GM23338 (cell line): Measurements from ENCODE around the gene COA1. TPM values are rescaled to one million over a fixed set of nuclear protein-coding genes. Genes with fewer than 3 reads are reported as not detected.

Experiments
- polyA plus RNA-seq: library from polyadenylated mRNA; unstranded; fragments of >200 nt; fragmentation: Nextera tagmentation; extraction: Ambion mirVana; gene quantifications from 2 replicates; pipeline ENCODE4 v1.2.1, GENCODE V29; 2016
- total RNA-seq: library from RNA; depleted of rRNA; stranded (reverse); fragments of >200 nt; shearing (Covaris generic); gene quantifications from 2 replicates; pipeline ENCODE4 v1.2.3, GENCODE V29; 2014; rRNA removed

COA1 gene
- total and polyA plus RNA-seq, 2 experiments from 2014 or later = 156 to 158 TPM

Other genes starting within 250 kb of the COA1 start
- gene STK17A, start 146.4 kb downstream of the COA1 start, total RNA-seq = 21.8 and 28.0 TPM in 2 replicates
- gene STK17A, start 146.4 kb downstream of the COA1 start, polyA plus RNA-seq = 19.0 and 21.2 TPM in 2 replicates
- gene BLVRA, start 29.2 kb upstream of the COA1 start, total RNA-seq = 17.0 and 20.4 TPM in 2 replicates
- gene BLVRA, start 29.2 kb upstream of the COA1 start, polyA plus RNA-seq = 37.7 and 46.5 TPM in 2 replicates
- gene MRPS24, start 140.0 kb upstream of the COA1 start, total RNA-seq = 82.9 and 91.2 TPM in 2 replicates
- 143 and 152 TPM in 2 replicates for gene MRPS24, start 140.0 kb upstream of the COA1 start, polyA plus RNA-seq
- gene URGCP, start 177.1 kb upstream of the COA1 start, total RNA-seq = 13.2 and 14.7 TPM in 2 replicates
- 6.6 and 7.2 TPM in 2 replicates for gene URGCP, start 177.1 kb upstream of the COA1 start, polyA plus RNA-seq
- 6.1 and 8.4 TPM in 2 replicates for gene UBE2D4, start 196.9 kb upstream of the COA1 start, total RNA-seq
- 5.8 and 6.1 TPM in 2 replicates for gene UBE2D4, start 196.9 kb upstream of the COA1 start, polyA plus RNA-seq